ENCODE data around the gene MALSU1.

MALSU1 gene

DNA sequence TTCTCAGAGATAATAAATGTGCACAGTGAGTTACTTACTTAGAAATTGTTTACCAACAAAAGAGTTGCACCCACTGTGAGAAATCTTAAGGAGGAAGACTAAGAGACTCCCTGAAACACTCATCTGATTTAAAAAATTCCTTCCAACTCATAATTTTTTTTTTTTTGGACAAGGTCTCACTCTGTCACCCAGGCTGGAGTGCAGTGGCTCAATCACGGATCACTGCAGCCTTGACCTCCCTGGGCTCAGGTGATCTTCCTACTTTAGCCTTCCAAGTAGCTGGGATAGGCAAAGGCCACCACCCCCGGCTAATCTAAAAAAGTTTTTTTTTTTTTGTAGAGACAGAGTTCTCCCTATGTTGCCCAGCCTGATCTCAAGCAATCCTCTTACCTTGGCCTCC is 36.0 kb downstream of the MALSU1 start:
- no peak for DNase-seq (ENCODE audit: low read depth in 2 of 2)

DNA sequence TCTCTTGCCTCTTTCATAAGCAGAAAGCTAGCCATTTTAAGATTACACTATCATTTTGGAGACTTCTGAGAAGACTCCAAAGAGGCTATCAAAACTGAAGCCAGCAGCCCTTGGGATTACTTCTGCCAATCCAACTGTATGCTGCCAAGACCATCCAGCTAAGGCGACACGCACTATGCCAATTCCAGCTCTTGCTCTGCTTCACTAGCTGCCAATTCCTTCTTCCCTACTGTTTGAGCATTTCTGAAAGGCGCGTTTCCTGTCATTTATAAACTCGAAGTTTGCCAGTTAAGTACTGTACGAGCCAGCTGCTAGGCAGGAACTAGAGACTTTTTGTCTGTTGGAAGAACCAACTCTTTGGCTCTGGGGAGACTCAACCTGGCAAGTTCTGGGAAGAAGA is 36.5 kb downstream of the MALSU1 start:
- DNase-seq (ENCODE audit: low read depth in 2 of 2), result no peak

DNA sequence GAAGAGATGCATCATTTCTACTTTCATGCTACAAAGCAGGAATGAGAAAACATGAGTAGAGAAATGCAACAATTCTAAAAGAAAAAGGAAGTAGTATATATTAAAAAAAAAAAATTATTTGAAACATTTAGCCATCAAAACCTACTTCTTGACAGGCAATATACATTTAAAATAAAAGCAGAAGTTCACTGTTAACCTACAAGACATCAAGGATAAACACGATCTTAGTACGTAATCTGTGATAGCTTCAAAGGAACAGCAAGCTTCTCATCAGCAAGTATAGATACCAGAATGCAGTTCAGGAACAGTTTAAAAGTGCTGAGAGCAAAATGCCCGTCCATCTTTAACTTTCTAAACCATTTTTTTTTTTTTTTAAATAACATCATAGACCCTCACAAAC is 36.9 kb downstream of the MALSU1 start:
- no peak for DNase-seq (ENCODE audit: low read depth in 2 of 2)

DNA sequence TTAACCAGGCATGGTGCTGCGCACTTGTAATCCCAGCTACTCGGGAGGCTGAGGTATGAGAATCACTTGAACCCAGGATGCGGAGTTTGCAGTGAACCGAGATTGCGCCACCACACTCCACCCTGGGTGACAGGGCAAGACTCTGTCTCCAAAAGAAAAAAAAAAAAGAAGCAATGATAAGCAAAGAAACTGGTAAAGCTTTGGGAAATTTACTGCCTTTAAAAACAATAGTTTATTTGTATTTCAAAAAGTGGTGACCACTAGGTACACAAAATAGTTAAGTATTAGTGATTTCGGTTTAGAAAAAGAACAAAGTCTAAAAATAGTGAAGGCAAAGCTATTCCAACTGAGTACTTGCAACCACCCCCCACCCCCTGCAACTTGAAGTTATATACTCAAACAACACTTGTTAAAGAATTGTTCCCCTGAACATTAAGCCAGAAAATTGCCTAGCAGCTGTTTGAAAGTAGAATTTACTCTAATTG is 37.7 kb downstream of the MALSU1 start:
- DNase-seq (ENCODE audit: low read depth in 2 of 2), result no peak

DNA sequence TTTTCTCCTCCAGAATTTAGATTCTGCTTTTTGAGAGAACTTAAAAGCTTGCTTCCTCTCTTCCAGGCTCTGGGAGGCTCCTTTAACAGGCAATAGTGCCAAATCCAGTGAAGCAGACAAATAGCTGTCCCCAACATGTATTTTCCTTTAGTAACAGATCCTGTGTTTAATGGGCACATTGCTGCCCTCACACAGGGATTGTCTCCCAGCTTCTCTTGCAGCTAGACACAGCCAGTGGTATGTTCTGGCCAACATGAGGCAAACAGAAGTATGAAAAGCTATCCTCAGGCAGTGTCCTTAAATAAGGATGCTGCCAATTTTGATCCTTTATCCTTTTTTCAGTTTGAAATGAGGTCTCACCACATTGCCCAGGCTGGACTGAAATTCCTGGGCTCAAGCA is 38.2 kb downstream of the MALSU1 start:
- no peak for DNase-seq (ENCODE audit: low read depth in 2 of 2)

DNA sequence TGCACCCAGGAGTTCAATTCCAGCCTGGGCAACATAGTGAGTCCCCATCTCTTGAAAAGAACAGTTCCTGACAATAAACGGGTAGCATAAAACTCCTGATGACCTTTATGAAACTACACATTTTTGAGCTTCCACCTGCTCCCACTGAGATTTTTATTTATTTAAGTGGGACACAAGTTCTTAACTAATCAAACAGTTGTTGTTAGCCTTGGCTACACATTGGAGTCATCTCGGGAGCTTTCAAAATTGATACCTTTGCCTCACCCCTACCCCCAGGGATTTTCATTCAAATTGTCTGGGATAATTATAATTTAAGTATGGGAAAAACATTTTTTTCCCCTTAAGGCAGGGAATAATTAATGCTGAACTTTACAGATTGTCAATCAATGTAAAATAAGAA is 39.3 kb downstream of the MALSU1 start:
- DNase-seq (ENCODE audit: low read depth in 2 of 2), result no peak

DNA sequence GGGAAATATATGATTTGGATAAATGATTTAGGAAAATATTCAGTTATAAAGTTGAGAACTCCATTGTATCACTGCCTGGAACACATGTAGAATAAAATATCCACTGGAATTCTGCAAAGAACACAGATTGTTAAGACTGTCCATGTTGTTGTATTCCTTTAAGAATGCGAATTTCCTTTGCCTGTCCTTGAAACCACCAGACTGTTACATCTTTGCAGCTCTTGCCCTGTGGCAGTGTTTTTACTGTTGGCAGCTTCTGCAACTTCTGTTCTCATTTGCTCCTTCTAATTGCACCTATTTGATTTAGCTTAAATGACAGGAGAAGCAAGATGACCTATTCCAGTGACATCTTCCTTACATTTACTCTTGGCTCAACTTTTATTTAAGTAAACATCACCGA is 39.7 kb downstream of the MALSU1 start:
- no peak for DNase-seq (ENCODE audit: low read depth in 2 of 2)

DNA sequence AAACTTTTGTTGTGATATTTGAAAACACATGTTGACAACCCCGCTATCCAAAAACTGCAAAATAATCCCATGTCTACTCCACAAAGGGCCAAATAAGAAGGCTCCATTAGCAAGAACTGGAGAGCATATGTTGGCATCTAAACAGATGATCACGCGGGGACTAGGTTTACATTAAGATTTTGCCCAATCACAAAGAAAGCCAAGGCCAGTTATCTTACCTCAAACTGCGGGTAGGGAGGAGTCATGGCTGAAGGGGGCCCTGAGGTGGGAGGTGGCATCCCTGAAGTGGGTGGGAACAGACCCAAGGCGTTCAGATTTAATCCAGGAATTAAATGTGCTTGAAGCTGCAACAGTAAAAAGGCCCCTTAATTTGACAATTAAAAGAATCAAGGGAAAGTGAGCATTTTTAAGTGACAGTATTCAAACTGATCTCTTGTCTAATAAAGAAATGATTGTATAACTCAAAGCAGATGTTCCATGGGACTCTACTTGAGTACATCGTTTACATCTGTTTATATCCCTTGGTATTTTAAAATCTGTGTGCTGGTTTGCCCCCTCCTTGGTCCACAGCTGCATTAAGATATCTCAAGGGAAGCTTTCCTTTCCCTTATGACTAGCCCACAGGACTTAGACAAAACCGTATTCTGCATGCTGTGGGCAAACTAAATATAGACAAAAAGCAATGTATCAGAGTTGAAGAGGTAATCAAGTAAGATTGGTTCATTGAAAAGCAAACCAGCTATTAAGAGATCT is 42.9 kb downstream of the MALSU1 start:
- no peak for DNase-seq (ENCODE audit: low read depth in 2 of 2)

DNA sequence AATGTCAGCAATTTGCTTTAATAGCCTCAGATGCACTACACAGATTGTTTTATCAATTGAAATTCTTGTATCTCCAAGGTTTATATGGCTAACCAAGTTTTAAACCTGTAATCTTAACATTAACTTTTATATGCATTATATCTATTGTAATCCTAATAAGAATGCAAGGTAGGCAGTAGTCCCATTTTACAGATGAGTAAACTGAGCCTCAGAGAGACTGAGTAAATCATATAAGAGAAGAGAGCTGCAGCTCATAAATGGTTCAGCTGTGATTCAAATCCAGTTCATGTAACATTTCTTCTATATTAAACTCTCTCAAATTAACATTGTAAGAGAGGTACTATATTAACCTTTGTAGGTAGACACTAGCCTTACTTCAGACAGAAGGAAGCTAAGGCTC is 44.0 kb downstream of the MALSU1 start:
- DNase-seq (ENCODE audit: low read depth in 2 of 2), result no peak

DNA sequence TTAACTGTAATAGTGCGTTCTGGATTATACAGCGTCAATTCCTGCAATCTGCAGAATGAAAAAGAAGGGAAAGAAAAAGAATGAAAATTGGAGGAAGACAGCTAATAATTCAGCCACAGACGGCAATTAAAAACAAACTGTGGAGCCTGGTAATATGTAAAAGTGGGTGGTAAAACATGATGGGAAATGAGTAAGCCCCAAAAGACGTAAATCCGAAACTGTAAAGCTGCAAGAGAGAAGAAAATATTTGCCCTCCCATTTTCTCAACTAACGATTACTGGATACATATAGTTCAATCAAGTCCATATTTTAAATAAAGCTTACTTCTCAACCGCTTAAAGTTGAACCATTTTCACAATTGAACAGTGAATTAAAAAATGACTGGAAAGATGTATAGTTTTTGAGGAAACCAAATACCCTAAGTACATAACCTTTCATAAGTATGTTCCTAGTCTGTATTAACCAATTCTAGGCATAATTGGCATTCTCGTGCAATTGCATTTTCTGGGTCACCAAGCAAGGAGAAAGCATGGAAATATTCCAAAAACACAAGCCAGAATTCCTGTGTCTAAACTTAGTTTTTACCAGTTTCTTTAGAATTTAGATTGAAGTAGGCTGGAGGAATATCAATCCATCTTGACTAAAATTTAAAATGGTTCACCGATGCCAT is 44.8 kb downstream of the MALSU1 start:
- no peak for DNase-seq (ENCODE audit: low read depth in 2 of 2)

DNA sequence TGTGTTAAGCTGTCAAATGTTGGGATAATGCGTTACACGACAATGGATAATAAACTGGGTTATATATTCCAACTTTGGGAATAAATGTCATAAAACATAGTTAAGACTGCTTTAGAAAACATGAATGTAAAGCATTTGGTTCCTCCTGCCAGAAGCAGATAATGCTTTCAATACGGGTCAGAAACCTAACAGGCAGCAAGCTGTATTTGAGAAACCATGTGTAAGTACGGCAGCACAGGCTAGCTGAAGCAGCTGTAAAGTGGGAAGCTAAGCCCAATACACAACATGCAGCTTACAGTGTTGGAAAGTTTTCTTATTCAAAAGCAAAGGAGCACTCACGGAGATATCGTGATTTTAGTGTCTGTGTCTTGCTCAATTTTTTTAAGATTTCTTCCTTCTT is 46.5 kb downstream of the MALSU1 start:
- no peak for DNase-seq (ENCODE audit: low read depth in 2 of 2)

DNA sequence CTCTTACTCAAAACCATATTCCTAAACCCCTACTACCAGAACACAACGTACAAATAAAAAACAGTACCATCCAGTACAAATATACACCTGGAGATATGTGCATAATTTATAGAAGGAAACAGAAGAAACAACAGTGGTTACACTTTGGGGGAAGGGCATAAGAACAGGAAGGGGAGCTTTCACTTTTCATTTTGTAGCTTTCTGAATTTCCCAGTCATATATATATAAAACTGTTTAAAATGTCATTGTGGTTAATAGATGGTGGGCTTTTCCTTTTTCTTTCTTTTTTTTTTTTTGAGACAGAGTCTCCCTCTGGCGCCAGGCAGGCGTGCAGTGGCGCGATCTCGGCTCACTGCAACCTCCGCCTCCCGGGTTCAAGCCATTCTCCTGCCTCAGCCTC is 47.2 kb downstream of the MALSU1 start:
- DNase-seq (ENCODE audit: low read depth in 2 of 2), result no peak

DNA sequence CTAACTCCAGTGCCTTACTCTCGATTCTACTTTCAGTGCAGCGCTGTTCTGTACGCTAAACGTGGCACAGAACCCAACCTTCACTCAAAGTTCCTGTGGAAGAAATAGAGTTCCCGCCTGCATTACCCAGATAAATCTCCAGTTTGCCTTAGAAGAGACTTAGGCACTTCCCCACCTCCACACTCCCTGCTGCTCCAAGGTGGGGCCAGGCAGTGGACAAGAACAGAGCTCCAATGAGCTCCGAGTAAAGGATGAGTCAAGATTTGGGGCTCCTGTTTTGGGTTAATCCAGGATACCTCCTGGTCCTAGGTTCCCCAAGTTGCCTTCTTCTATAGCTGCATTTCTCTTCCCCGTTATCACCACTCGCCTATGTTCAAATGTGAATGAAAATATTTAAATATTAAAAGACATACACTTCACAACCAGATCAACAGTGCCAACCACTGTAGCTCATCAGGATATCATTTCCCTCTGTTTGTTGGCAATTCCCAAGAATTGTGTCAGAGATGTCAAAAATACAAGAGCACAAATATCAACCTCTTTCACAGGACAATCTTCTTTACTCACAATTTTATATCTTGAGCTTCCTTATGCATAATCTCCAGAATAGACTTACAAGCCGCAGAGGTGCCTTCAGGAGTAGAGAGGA is 48.0 kb downstream of the MALSU1 start:
- DNase-seq (ENCODE audit: low read depth in 2 of 2), result no peak

DNA sequence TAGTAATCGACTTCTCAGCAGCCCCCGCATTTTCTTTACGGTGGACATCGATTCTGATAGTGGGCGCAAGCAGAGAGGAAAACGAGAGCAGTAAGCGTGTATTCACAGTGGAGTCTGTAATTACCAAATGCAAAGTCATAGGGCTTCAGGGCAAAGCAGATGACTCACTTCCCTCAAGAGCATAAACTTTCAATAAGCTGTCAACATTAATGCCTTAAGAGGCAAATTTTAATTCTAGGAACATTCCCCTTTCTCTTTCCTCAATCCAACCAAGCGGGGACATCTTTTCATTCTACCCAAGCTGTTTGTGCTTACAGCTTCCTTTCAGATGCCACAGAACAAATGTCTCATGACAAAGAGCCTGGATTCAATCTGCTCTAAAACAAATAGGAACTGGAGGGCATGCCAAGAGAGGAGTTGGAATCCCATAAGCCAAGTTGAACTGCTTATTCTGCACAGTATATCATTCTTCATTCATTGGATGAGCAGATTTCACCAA is 48.6 kb downstream of the MALSU1 start:
- no peak for DNase-seq (ENCODE audit: low read depth in 2 of 2)

DNA sequence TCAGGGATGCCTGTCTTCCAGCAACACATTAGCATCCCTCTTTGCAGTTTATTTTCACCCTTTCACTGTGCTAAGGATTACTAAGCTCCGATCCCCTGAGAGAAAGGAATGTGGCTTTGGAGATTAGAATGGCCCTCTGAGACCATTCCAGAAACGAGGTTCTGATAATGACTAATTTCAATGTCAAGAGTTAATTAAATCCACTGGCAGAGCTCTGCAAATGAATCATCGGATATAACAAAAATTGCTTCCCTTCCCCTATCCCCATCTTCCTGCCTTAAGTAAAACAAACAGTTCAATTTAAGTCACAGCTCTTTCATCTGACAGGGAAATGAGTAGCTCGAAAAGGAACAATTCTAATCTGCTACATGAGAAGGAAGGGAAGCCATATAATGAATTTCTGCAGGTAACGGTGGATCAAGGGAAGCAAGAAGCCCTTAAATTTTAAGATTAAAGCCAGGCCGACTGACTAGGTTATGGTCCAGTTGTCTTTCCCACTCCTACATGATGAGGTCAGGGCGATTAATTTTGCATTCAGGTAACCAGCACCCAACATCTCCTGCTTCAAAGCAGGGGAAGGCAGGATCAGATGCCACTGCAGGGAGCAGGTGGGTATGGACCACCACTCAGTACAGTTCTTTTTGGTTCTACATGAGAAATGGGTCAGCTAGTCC is 50.5 kb downstream of the MALSU1 start:
- no peak for DNase-seq (ENCODE audit: low read depth in 2 of 2)

DNA sequence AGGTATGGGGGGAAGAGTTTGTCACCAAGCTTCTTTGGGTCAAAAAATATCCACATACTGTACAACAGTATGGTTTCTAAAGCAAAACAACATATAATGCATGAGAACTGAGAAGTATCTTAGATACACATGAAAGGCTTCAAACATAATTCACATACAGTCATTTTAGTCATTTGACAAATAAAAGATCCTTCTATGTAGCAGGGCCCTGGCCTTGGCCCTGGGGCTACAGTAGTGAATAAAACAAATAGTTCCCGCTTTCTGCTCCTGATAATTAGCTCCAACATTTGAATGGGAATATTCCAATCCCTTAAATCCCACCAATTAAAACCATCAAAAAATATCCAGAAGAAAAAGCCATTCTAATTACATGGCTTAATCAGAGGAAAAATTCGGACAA is 51.3 kb downstream of the MALSU1 start:
- DNase-seq (ENCODE audit: low read depth in 2 of 2), result no peak

DNA sequence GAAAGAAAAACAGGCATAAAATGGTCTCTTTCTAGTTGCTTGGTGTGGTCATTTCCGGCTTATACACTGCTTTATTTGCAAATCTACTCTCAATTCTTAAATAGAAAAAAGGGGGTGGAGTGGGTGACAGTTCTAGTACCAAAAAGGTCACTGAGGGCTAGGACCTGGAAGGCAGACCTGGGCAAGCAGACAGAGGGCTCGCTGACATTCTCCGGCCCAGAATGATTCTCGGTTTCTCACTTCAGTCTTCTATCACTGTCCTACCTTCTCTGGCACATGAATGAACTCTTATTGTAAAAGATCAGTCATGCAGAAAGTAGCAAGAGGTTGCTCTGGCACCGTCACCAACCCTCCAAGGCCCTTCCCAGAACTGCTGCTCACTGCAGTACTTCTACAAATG is 54.0 kb downstream of the MALSU1 start:
- no peak for DNase-seq (ENCODE audit: low read depth in 2 of 2)

DNA sequence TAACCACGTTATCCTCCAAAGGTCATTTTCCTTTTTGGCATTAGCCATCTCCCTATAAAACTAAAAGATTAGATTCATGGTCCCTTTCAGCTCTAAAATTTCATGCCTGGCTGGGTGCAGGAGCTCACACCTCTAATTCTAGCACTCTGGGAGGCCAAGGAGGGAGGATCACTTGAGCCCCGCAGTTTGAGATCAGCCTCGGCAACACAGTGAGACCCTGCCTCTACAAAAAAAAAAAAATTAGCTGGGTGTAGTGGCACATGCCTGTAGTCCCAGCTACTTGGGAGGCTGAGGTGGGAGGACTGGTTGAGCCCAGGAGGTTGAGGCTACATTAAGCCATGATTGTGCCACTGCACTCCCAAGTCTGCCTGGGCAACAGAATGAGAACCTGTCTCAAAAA is 57.0 kb downstream of the MALSU1 start:
- DNase-seq (ENCODE audit: low read depth in 2 of 2), result no peak

DNA sequence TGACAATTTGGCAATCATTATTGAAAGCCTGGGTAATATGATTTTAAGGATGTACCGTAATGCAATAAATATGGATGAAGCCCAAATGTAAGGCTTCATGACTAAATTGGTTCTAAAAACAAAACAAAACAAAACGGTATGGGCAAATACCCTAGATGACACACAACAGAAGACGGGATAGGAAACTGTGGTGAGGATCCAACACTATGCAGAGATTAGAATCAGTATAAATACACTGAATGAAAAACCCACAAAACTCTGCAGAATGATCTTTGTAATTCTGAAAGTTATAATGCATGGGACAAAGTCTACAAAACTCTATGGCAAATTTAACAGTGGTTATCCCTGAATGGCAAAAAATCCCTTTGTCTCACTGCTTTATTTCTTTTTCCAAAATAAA is 57.6 kb downstream of the MALSU1 start:
- no peak for DNase-seq (ENCODE audit: low read depth in 2 of 2)

DNA sequence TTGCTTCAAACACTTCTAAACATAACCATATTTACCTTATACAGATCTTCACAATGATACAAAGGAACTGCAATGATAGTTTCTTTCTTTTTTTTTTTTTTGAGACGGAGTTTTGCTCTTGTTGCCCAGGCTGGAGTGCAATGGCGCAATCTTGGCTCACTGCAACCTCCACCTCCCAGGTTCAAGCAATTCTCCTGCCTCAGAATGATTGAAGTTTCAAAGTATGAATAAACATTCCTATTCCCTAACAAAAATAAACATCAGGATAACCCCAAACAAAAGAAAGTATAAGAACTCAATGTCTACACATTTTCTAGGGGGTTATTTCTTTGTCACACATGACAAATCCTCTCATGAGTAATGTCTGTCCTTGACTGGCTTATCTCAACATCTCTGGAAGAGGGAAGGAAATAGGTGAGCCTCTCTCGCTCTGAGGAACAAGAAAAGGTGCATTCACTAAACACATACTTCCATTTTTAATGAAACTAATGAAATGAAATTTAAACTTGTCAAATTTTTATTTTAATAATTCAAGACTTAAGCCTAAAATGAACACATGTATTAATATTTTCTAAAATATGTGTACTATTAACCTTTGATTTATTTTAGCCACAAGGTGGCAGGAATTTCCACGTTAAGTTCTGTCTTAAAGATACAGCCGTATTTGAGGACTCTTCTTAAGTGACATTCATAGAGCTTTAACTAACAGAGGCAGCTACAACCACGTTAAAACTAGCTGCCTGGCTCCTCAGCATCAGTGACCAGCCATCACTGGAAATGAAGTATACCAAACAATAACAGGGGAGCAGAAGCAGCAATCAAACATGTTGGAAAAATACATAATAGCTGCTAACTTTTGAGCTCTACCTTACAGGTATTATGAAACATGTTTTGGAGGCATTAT is 58.3 kb downstream of the MALSU1 start:
- DNase-seq (ENCODE audit: low read depth in 2 of 2), result no peak

DNA sequence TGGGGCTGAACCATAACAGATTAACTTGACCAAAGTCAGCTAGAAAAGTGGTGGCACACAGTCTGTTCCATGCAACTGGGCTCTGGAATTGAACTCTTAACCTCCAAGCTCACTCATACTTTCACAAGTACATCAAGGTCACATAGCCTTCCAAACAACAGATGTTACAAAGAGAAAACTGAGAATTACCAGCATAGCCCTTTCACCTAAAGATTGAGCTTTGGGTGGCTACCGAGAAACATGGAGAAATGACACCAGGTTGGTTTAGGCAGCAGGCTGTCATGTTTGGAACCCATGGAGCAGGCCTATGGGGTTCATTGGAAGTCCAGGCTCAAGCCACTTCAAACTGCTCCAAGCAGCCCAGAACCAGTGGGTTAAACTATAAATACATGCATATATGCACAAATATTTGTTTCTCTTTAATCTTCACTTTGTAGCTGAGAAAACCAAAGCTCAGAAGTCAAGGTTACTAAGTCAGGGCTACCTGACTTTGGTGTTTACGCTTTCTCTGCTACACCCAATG is 59.1 kb downstream of the MALSU1 start:
- DNase-seq (ENCODE audit: low read depth in 2 of 2), result no peak
